GM12891 (cell line): Measurements from ENCODE around the gene ASB16.

Experiments used
- PAX5 ChIP-seq: IDR thresholded peaks from 2 replicates; pipeline ENCODE4 v1.6.1; 2011; ENCODE audit warnings: low read length, moderate library complexity, mild to moderate bottlenecking; ENCODE audit not compliant: insufficient read depth, severe bottlenecking
- POLR2A ChIP-seq: IDR thresholded peaks from 2 replicates; pipeline ENCODE4 v1.6.1; 2011; ENCODE audit warnings: low read depth, low read length, control low read depth
- POLR2AphosphoS5 ChIP-seq: IDR thresholded peaks from 2 replicates; pipeline ENCODE4 v1.6.1; 2011; ENCODE audit warnings: low read depth, low read length, control low read depth
- SPI1 ChIP-seq: IDR thresholded peaks from 2 replicates; pipeline ENCODE4 v1.6.1; 2011; ENCODE audit warnings: low read depth, low read length, control low read depth
- TAF1 ChIP-seq: IDR thresholded peaks from 2 replicates; pipeline ENCODE4 v1.6.1; 2011; ENCODE audit warnings: low read depth, low read length, control low read depth

DNA sequence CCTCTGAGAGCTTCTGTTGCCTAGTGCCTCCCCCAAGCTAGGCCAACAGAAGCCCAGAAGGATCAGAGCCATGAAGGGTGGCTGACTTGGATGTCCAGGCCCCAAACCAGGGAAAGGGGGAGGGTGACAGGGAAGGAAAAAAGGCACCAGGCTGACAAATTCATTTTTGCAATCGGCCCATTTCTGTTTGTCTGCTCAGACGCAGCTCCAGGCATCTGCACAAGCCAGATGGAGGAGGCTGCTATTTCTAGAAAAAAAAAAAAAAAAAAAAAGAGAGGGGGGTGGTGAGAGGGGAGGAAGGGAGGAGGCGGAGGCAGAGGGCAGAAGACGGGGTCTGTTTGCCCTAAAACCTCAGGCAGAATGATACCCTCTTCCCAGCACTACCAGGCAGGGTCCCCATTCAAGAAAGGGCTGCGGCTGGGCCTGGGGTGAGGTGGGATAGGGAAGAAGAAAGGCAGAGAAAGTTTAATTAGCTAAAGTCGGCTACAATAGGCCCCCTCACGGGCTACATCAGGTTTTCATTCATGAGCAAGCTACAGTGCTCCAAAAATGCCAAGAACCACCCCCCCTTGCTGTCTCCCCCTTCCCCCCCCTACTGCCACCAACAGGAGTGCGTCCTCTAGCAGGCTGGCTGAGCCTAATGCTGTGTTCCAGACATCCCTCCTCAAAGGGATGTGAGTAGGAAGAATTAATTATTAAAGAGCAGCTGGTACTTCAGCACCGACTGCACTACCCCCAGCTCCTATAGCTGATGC lies 49.5 kb upstream of the ASB16 start:
- TF ChIP-seq POLR2AphosphoS5: no peak
- no peak for TF ChIP-seq POLR2A
- no peak for TF ChIP-seq TAF1
- TF ChIP-seq PAX5: no peak
- no peak for TF ChIP-seq SPI1
